ENCODE results near the gene PDGFB. TPM values are rescaled to one million over a fixed set of nuclear protein-coding genes. Genes with fewer than 3 reads are reported as not detected.

PDGFB gene
- total and polyA plus RNA-seq, 9 donors = 3.9 to 10.7 (median 5.5) TPM

- intact Hi-C loops (cut with DNase I) = no loop called here
- no peak for DNase-seq
- H3K4me1 ChIP-seq (ENCODE audit: insufficient read depth) = peaks cover 5% of the 10 kb centered on the region
These were observed 603 bp upstream of the PDGFB start for GRCh38 chr22:39245130-39246039.

GRCh38 chr22:39244136-39244495 lies 666 bp downstream of the PDGFB start:
- Histone ChIP-seq H3K36me3 (no peaks in the 10 kb centered on the region), H3K4me3 (peak overlapping the region; percentile 45), H3K27ac (no peak overlapping the region), H3K27me3 (no peaks in the 10 kb centered on the region), H3K9me3 (no peaks in the 10 kb centered on the region), H3K4me1 (ENCODE audit: insufficient read depth) (peaks cover 5% of the 10 kb centered on the region)
- no peak for TF ChIP-seq EP300 (IDR thresholded peaks at IDR 0.05)
- no peak for TF ChIP-seq POLR2A (IDR thresholded peaks at IDR 0.05)
- TF ChIP-seq CTCF (IDR thresholded peaks at IDR 0.05) = no peak
- intact Hi-C loops (cut with DNase I) = no loop called here
- WGBS, 3 donors = 0 to 1% (median 0%) methylated on average over 26 to 30 of the region's 30 CpGs
- DNase-seq = no peak

More at GRCh38 chr22:39245130-39246039, 603 bp upstream of the PDGFB start:
- Histone ChIP-seq H3K9me3 (no peaks in the 10 kb centered on the region), H3K27ac (no peak overlapping the region), H3K36me3 (no peaks in the 10 kb centered on the region), H3K4me3 (peak overlapping the region; percentile 45), H3K27me3 (no peaks in the 10 kb centered on the region)
- WGBS, 3 donors = 62 to 72% (median 65%) methylated on average over 20 to 22 of the region's 22 CpGs
- TF ChIP-seq POLR2A (IDR thresholded peaks at IDR 0.05) (no peak), CTCF (IDR thresholded peaks at IDR 0.05) (no peak), EP300 (IDR thresholded peaks at IDR 0.05) (no peak)

DNA sequence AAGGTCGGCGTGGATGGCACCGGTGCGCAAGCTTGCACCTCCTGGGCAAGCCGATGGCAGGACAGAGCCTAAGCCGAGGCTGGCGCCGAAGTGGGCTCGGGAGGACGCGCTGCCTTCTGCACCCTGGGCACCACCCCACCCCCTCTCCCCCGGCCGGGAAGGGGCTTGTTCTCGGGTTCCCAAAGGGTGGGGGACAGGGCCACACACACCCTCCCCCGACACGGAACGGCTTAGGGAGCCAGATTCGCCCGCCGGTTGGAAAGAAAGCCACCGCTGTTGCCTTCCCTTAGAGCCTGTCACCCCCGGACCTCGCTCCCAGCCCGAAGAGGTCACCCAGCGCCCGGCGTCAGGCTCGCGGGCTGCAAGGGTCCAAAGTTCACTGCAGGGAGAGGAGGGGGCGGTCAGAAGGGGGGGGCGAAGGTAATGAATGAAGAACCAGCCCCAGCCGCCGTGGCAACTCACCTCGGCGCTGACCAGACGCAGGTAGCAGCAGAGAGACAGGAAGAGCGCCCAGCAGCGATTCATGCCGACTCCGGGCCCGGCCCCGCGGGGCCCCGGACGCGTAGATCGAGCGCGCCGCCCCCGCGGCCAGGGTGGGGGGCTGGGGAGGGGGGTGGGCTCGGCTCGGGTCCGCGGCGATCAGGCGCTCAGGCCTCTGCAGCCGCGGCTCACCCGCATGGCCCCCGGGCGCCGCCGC lies 1.2 kb downstream of the PDGFB start:
- H3K4me1 ChIP-seq (ENCODE audit: insufficient read depth) = peaks cover 5% of the 10 kb centered on the region
- intact Hi-C loops (cut with DNase I) = no loop called here

More for the DNA sequence above, 1.2 kb downstream of the PDGFB start:
- peak overlapping the region; percentile 45 for H3K4me3 ChIP-seq
- no peak for TF ChIP-seq POLR2A (IDR thresholded peaks at IDR 0.05)
- no peak for TF ChIP-seq EP300 (IDR thresholded peaks at IDR 0.05)
- no peak for TF ChIP-seq CTCF (IDR thresholded peaks at IDR 0.05)
- WGBS, 3 donors = 0% methylated on average over 44 to 65 of the region's 65 CpGs
- H3K27me3 ChIP-seq = no peaks in the 10 kb centered on the region
- no peak for DNase-seq
- no peaks in the 10 kb centered on the region for H3K36me3 ChIP-seq
- H3K9me3 ChIP-seq = no peaks in the 10 kb centered on the region
- H3K27ac ChIP-seq = no peak overlapping the region

Measured in ovary (tissue), 9 donors.